H1 (cell line): ENCODE measurements around the gene ZFP57. TPM values are rescaled to one million over a fixed set of nuclear protein-coding genes. Genes with fewer than 3 reads are reported as not detected.

Source experiments
- BRCA1 ChIP-seq: IDR thresholded peaks from 2 replicates; pipeline ENCODE4 v1.6.1; 2012; ENCODE audit warnings: low read depth, low read length, improper control_type of control experiment
- CHD2 ChIP-seq: IDR thresholded peaks from 2 replicates; pipeline ENCODE4 v1.6.1; 2012; ENCODE audit warnings: low read length, improper control_type of control experiment
- EZH2 ChIP-seq: fragments of 200-600 bp; sonication (generic); IDR thresholded peaks from 2 replicates; pipeline ENCODE4 v1.7.1; 2012; ENCODE audit warnings: low read depth, mild to moderate bottlenecking, moderate library complexity, low read length, inconsistent platforms; ENCODE audit not compliant: severe bottlenecking
- JUND ChIP-seq: IDR thresholded peaks from 2 replicates; pipeline ENCODE4 v1.6.1; 2011; ENCODE audit warnings: mild to moderate bottlenecking, improper control_type of control experiment, low read length
- NANOG ChIP-seq: IDR thresholded peaks from 2 replicates; pipeline ENCODE4 v1.6.1; 2011; ENCODE audit warnings: low read length, low read depth, mild to moderate bottlenecking, inconsistent platforms; ENCODE audit not compliant: insufficient read depth, poor library complexity, severe bottlenecking
- PHF8 ChIP-seq: fragments of 200-600 bp; sonication (generic); conservative IDR thresholded peaks from 2 replicates; pipeline ENCODE4 v1.7.1; 2012; ENCODE audit warnings: low read depth, mild to moderate bottlenecking, inconsistent platforms, low read length, moderate library complexity
- ZNF274 ChIP-seq: IDR thresholded peaks from 2 replicates; pipeline ENCODE4 v1.7.0; 2012; ENCODE audit warnings: low read length, borderline replicate concordance; ENCODE audit errors: extremely low read depth
- polyA plus RNA-seq, 7 experiments: library from polyadenylated mRNA; depleted of rRNA in 3 of 7; stranded (reverse) in 5 of 7; unstranded in 2 of 7; fragments of >200 nt in 5 of 7; fragments of 200-250 nt in 2 of 7; gene quantifications; 1 replicate in 5 of 7; 2 replicates in 1 of 7; 4 replicates in 1 of 7; pipeline versions ENCODE4 v1.2.1 to v1.2.3, GENCODE V29; 2011 to 2013; ENCODE audit warnings: missing spikeins in 2 of 7, mixed read lengths in 2 of 7
- total RNA-seq: library from RNA; stranded (reverse); fragmentation: NEBNext Ultra II Directional; extraction: Animal tissue kit (Norgen Biotek cat#: 25700); gene quantifications from 2 replicates; pipeline ENCODE4 v1.2.1, GENCODE V29; 2021
- TF ChIP-seq, protein P1 (sequence below): IDR thresholded peaks from 2 replicates; pipeline ENCODE4 v1.6.1; 2012; ENCODE audit warnings: inconsistent platforms
- TF ChIP-seq, protein P2 (sequence below): IDR thresholded peaks from 2 replicates; pipeline ENCODE4 v1.6.1; 2011; ENCODE audit warnings: low read length, improper control_type of control experiment

ZFP57 gene
- total and polyA plus RNA-seq, 2 of the 8 experiments (the other 6 are each of a cell fraction or from before 2014, with no cell fraction given), result 0.85 to 1.2 TPM

DNA sequence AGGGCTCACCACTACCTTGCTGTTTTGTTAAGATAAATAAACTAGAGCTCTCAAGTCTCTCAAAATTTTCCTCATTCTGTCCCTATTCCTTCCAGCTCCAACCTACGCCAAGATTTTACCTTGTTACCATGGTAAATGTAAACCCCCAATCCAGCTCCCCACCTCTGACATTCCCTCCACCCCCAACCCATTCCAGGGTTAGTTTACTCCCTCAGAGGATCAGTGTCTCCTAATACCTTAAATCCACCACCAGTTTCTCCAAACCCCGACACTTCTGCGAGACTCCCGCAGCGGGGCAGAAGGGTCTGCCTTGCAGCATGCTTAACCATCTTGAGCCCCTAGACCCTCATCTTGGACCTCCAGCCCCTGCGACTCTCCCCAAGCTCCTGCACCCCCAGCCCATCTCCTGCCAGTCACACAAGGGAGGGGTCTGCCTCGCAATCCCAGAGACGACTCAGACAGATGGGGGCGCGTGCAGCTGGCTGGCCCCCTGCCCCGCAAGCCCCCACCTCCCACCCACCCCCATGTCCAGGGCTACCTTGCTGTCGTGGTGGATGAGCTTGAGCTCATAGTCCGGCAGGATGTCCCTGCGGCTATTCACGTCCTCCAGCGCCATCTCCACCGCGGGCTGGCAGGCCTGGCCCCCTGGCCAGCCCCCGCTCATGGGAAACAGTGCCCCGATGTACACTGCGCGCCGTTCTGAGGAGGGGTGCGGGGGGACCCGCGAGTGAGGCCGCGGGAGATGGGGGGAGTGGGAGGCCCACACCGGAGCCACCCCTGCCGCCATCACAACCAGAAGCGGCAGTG is 53.8 kb downstream of the ZFP57 start (continued):
- no peak for TF ChIP-seq EZH2
- TF ChIP-seq, protein P1, sequence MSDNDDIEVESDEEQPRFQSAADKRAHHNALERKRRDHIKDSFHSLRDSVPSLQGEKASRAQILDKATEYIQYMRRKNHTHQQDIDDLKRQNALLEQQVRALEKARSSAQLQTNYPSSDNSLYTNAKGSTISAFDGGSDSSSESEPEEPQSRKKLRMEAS, result no peak; the same call in 1 of the 2 replicates
- TF ChIP-seq JUND, result no peak
- no peak for TF ChIP-seq ZNF274
- TF ChIP-seq CHD2, result no peak
- TF ChIP-seq PHF8, result no peak
- TF ChIP-seq NANOG, result no peak
- no peak for TF ChIP-seq BRCA1
- TF ChIP-seq, protein P2, sequence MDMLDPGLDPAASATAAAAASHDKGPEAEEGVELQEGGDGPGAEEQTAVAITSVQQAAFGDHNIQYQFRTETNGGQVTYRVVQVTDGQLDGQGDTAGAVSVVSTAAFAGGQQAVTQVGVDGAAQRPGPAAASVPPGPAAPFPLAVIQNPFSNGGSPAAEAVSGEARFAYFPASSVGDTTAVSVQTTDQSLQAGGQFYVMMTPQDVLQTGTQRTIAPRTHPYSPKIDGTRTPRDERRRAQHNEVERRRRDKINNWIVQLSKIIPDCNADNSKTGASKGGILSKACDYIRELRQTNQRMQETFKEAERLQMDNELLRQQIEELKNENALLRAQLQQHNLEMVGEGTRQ, result no peak
